SU-DHL-6 (cell line): Measurements from ENCODE around the gene C19orf53.

ENCODE experiments used
- H2AFZ ChIP-seq: fragments of 200-600 bp; sonication (generic); 2 replicates; pipeline ENCODE4 v1.6.1; 2014; ENCODE audit warnings: low read depth, mild to moderate bottlenecking, moderate library complexity, mixed read lengths, antibody characterized with exemption, low read length; ENCODE audit not compliant: severe bottlenecking
- H3F3A ChIP-seq: fragments of 200-600 bp; shearing (Covaris generic); 2 replicates; pipeline ENCODE4 v1.6.0; 2016; ENCODE audit warnings: antibody characterized with exemption, mild to moderate bottlenecking; ENCODE audit not compliant: insufficient read depth
- H3K27ac ChIP-seq: fragments of 200-600 bp; sonication (generic); 2 replicates; pipeline ENCODE4 v1.5.1; 2016; ENCODE audit warnings: low read depth, mild to moderate bottlenecking, low read length, moderate library complexity, mixed read lengths
- H3K27me3 ChIP-seq: fragments of 200-600 bp; sonication (generic), shearing (Covaris generic); 2 replicates; pipeline ENCODE4 v1.6.0; 2014; ENCODE audit warnings: mild to moderate bottlenecking, low read length
- H3K36me3 ChIP-seq: fragments of 200-600 bp; sonication (generic); 2 replicates; pipeline ENCODE4 v1.6.1; 2014; ENCODE audit warnings: mild to moderate bottlenecking, low read length, mixed read lengths
- H3K4me2 ChIP-seq: fragments of 300-600, 200-600 bp; shearing (Covaris generic), sonication (generic); 2 replicates; pipeline ENCODE4 v1.6.0; 2014; ENCODE audit warnings: low read length, low read depth, mild to moderate bottlenecking; ENCODE audit not compliant: poor library complexity, severe bottlenecking
- H3K4me3 ChIP-seq: fragments of 200-600 bp; sonication (generic); 2 replicates; pipeline ENCODE4 v1.5.1; 2014; ENCODE audit warnings: antibody characterized with exemption, low read length, mild to moderate bottlenecking, mixed read lengths; ENCODE audit not compliant: insufficient read depth, poor library complexity, severe bottlenecking
- H3K79me2 ChIP-seq: fragments of 200-600 bp; sonication (generic); 2 replicates; pipeline ENCODE4 v1.6.1; 2014; ENCODE audit warnings: mild to moderate bottlenecking, low read length, moderate library complexity; ENCODE audit not compliant: insufficient read depth
- H3K9ac ChIP-seq: fragments of 200-600 bp; sonication (generic); 2 replicates; pipeline ENCODE4 v1.7.0; 2014; ENCODE audit warnings: mild to moderate bottlenecking, low read length
- H3K9me2 ChIP-seq: fragments of 200-600 bp; sonication (generic); replicated peaks from 2 replicates; pipeline ENCODE4 v1.6.1; 2014; ENCODE audit warnings: low read length; ENCODE audit not compliant: insufficient read depth
- H3K9me3 ChIP-seq: fragments of 200-600 bp; sonication (generic); 2 replicates; pipeline ENCODE4 v1.6.1; 2014; ENCODE audit warnings: low read length, mixed read lengths; ENCODE audit not compliant: insufficient read depth
- H4K20me1 ChIP-seq: fragments of 200-600 bp; sonication (generic); 2 replicates; pipeline ENCODE4 v1.6.1; 2014; ENCODE audit warnings: low read depth, mild to moderate bottlenecking, antibody characterized with exemption, low read length, moderate library complexity, mixed read lengths
- EZH2phosphoT487 ChIP-seq: fragments of 200-600 bp; sonication (generic), shearing (Covaris generic); conservative IDR thresholded peaks from 2 replicates; pipeline ENCODE4 v1.6.1; 2018; ENCODE audit warnings: mild to moderate bottlenecking, antibody characterized with exemption, low read length, moderate library complexity, mixed read lengths
- TF ChIP-seq, protein P1 (sequence below): fragments of 200-600 bp; sonication (generic); IDR thresholded peaks from one replicate; pipeline ENCODE4 v1.5.1; 2017; ENCODE audit warnings: antibody characterized with exemption, mild to moderate bottlenecking, low read length, moderate library complexity; ENCODE audit not compliant: insufficient read depth, poor library complexity, severe bottlenecking

Gene C19orf53

DNA sequence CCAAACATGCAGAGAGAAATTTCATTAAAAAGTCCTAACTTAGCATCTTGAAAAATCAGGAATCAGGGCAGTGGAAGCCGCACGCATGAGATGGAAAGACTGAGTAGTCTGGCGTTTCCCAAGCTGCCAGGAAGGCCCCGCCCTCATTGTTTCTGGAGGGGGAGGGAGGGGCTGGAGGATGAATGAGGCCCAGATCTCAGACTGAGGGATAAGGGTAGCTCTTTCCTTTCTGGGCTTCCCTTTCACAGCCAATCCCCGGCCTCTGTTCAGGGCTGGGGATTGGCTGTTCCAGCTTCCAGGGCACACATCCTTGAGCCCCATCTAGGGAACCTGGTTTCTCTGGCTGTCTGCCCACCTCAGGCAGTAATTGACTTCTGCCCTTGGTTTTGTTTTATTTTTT, 7.3 kb downstream of the C19orf53 start:
- Histone ChIP-seq H3K9me2 (no peaks in the 10 kb centered on the region), H3K9me3 (no peaks in the 10 kb centered on the region), H3K4me3 (no peak overlapping the region), H3K4me2 (no peak overlapping the region), H3K27ac (no peak overlapping the region), H3K36me3 (no peaks in the 10 kb centered on the region), H3F3A (peaks cover 10% of the 10 kb centered on the region; the same call in 1 of the 2 replicates), H3K27me3 (no peaks in the 10 kb centered on the region), H3K9ac (no peak overlapping the region), H2AFZ (no peak overlapping the region), H3K79me2 (0 out of 2 replicates have a peak, but pooled peaks cover 3% of the 10 kb centered on the region), H4K20me1 (no peaks in the 10 kb centered on the region)
- TF ChIP-seq, protein P1, sequence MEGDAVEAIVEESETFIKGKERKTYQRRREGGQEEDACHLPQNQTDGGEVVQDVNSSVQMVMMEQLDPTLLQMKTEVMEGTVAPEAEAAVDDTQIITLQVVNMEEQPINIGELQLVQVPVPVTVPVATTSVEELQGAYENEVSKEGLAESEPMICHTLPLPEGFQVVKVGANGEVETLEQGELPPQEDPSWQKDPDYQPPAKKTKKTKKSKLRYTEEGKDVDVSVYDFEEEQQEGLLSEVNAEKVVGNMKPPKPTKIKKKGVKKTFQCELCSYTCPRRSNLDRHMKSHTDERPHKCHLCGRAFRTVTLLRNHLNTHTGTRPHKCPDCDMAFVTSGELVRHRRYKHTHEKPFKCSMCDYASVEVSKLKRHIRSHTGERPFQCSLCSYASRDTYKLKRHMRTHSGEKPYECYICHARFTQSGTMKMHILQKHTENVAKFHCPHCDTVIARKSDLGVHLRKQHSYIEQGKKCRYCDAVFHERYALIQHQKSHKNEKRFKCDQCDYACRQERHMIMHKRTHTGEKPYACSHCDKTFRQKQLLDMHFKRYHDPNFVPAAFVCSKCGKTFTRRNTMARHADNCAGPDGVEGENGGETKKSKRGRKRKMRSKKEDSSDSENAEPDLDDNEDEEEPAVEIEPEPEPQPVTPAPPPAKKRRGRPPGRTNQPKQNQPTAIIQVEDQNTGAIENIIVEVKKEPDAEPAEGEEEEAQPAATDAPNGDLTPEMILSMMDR: no peak
- no peak for TF ChIP-seq EZH2phosphoT487

DNA sequence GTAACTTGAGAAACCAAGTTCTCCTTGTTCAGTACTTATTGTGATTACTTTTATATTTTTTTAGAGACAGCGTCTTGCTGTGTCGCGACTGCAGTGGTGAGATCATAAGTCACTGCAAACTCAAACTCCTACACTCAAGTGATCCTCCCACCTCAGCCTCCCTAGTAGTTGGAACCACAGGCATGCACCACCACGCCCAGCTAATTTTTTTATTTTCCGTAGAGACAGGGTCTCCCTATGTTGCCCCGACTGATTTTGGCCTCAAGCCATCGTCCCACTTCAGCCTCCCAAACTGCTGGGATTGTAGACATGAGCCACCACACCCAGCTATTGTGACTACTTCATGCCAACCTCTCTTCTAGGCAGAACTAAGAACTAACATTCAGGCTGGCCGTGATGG, 8.3 kb downstream of the C19orf53 start:
- no peak overlapping the region for H2AFZ ChIP-seq
- no peaks in the 10 kb centered on the region for H3K27me3 ChIP-seq
- no peak overlapping the region for H3K9ac ChIP-seq
- no peak overlapping the region for H3K4me2 ChIP-seq
- H3K36me3 ChIP-seq: no peaks in the 10 kb centered on the region
- H3K9me3 ChIP-seq: no peaks in the 10 kb centered on the region
- H3K4me3 ChIP-seq: no peak overlapping the region
- H3F3A ChIP-seq: peaks cover 10% of the 10 kb centered on the region; the same call in 1 of the 2 replicates
- H4K20me1 ChIP-seq: no peaks in the 10 kb centered on the region
- H3K27ac ChIP-seq: no peak overlapping the region
- TF ChIP-seq, protein P1: no peak
- TF ChIP-seq EZH2phosphoT487: no peak
- H3K79me2 ChIP-seq: no peaks in the 10 kb centered on the region
- H3K9me2 ChIP-seq: no peaks in the 10 kb centered on the region

DNA sequence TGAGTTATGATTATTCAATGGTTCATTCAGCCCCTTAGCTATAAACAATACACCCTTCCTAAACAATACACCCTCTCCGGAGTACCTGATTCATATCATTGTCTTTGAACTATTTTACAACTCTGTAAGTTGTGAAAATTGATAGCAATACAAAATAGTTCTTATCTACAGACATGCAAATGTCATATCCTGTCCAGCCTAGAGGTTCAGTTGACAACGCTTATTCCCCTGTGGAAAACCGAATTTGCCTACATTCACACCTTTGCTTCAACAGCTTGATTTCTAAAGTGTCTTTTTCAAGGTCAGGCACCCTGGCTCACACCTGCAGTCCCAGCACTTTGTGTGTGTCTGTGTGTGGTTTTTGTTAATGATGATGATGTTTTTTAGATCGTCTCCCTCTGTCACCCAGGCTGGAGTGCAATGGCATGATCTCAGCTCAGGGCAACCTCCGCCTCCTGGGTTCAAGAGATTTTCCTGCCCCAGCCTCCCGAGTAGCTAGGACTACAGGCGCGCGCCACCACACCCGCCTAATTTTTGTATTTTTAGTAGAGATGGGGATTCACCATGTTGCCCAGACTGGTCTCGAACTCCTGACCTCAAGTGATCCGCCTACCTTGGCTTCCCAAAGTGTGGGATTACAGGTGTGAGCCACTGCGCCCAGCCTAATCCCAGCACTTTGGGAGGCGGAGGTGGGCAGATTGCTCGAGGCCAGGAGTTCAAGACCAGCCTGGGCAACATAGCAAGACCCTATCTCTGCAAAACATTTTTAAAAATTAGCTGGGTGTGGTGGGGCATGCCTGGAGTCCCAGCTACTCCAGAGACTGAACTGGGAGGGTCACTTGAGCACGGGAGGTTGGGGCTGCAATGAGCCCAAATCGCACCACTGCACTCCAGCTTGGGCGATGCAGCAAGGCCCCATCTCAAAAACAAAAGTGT, 9.6 kb downstream of the C19orf53 start:
- Histone ChIP-seq H3K27ac (no peak overlapping the region), H3F3A (peaks cover 12% of the 10 kb centered on the region; the same call in 1 of the 2 replicates), H3K36me3 (no peaks in the 10 kb centered on the region), H3K79me2 (no peaks in the 10 kb centered on the region), H3K9me3 (no peaks in the 10 kb centered on the region), H3K27me3 (no peaks in the 10 kb centered on the region), H3K9ac (no peak overlapping the region), H4K20me1 (no peaks in the 10 kb centered on the region), H3K9me2 (no peaks in the 10 kb centered on the region), H3K4me2 (no peak overlapping the region), H2AFZ (no peak overlapping the region), H3K4me3 (no peak overlapping the region)
- TF ChIP-seq EZH2phosphoT487: no peak
- TF ChIP-seq, protein P1: no peak
